Adrenal gland (tissue), 5 donors: Measurements from ENCODE around the gene SASS6.

ENCODE experiments used
- CTCF ChIP-seq, 6 experiments: fragments of 450-650 bp in 4 of 6; fragments of 200-600 bp in 2 of 6; sonication (generic) in 1 of 6; IDR thresholded peaks; 1 replicate in 5 of 6; 2 replicates in 1 of 6; pipeline versions ENCODE4 v1.5.1 to v1.8.0; 2016 to 2021; ENCODE audit warnings: antibody characterized with exemption in 6 of 6, mild to moderate bottlenecking in 2 of 6, moderate library complexity in 1 of 6
- POLR2A ChIP-seq, 2 donors: fragments of 450-650 bp; IDR thresholded peaks; one replicate each; pipeline ENCODE4 v1.6.1; 2017; ENCODE audit warnings: antibody characterized with exemption in 2 of 2, mild to moderate bottlenecking in 2 of 2, moderate library complexity in 1 of 2
- donor health status: DM: no; HTN: no; CAD: no.

GRCh38 chr1:100036718-100037655, 95.7 kb downstream of the SASS6 start:
- no peak for TF ChIP-seq POLR2A (IDR thresholded peaks at IDR 0.05)
- TF ChIP-seq CTCF (IDR thresholded peaks at IDR 0.05) = no peak
